ENCODE data around the gene NOTUM. TPM values are rescaled to one million over a fixed set of nuclear protein-coding genes. Genes with fewer than 3 reads are reported as not detected.

Gene NOTUM
- total and polyA plus RNA-seq, 2 of the 4 experiments (the other 2 are of a cell fraction), result 0.05 TPM; not detected in 1

DNA sequence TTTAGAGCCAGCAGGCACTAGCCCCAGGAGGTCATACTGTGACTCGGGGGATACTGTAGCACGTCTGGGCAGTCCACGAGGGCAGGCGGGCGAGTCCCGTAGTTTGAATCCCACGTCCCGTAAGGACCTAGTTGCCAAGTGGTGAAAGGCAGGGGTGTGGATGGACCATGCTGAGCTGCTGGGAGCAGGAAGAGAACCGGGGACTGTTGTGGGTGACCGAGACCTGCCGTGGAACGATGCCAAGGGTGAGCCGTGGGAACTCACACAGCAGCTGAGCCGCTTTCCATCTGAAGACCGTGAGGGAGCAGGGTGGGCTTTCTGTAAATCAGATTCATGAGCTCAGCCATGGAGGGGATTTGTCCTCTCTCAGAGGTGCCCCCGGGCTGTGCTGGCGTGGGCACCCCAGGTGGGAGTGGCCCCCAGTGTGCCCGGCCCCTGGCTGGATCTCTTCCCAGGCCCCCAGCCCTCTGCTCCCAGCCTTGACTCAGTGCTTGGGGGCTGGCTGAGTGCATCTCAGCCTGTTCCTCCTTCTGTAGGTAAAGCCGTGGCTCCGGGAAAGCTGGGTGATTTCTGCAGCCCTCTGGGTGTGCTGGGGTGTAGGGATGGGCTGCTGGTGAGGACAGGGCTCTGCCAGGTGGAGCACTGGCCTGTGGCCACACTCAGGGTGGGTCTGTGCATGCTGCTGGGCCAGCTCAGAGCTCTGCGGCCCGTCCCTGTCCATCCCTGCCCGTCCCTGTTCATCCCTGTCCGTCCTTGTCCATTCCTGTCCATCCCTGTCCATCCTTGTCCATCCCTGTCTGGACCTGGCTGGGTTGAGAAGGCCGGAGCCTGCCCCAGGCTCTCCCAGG lies 30.1 kb upstream of the NOTUM start:
- Histone ChIP-seq H3K4ac (ENCODE audit: low read depth, low read length) (0 out of 2 replicates have a peak overlapping the region, but pooled peaks have one; percentile 26), H2BK20ac (ENCODE audit: low read depth, low read length) (no peak overlapping the region), H2BK120ac (ENCODE audit: low read depth, low read length) (no peak overlapping the region), H4K91ac (ENCODE audit: insufficient read depth, low read depth, low read length) (no peak overlapping the region), H2AK5ac (ENCODE audit: low read depth, low read length) (peak overlapping the region; percentile 52), H4K8ac (ENCODE audit: low read depth in 2 of 2, low read length in 2 of 2) (peak overlapping the region in 1 of 2 experiments; percentile 13; a peak in 1 of 4 replicates), H3K9me1 (ENCODE audit: insufficient read depth, low read length) (no peaks in the 10 kb centered on the region), H3K4me2 (ENCODE audit: low read depth, low read length) (no peak overlapping the region), H3K14ac (replicated peaks; ENCODE audit: low read depth, low read length) (no peak overlapping the region), H3K56ac (ENCODE audit: extremely low read depth, insufficient read depth, low read length) (no peak overlapping the region), H2AFZ (replicated peaks; ENCODE audit: low read length, poor library complexity) (peak overlapping the region; percentile 24), H2AK9ac (replicated peaks; ENCODE audit: low read depth, low read length, poor library complexity) (peak overlapping the region; percentile 57), H4K20me1 (ENCODE audit: insufficient read depth, low read length) (peaks cover 6% of the 10 kb centered on the region), H3K23ac (ENCODE audit: low read depth, low read length) (no peak overlapping the region), H2BK5ac (ENCODE audit: low read depth, low read length, poor library complexity, severe bottlenecking) (no peak overlapping the region), H3K79me1 (ENCODE audit: low read depth in 1 of 2, low read length in 2 of 2) (peaks cover 9 to 30% of the 10 kb centered on the region in 2 experiments; a peak in 3 of 4 replicates), H3K36me3 (ENCODE audit: control insufficient read depth, insufficient read depth, low read length) (peaks cover 17% of the 10 kb centered on the region), H3K9me3 (ENCODE audit: control insufficient read depth, insufficient read depth, low read length) (no peaks in the 10 kb centered on the region), H3K18ac (ENCODE audit: low read depth, low read length) (no peak overlapping the region), H3K4me3 (ENCODE audit: insufficient read depth, low read depth, low read length) (no peak overlapping the region), H3K9ac (ENCODE audit: low read depth, low read length) (no peak overlapping the region), H3K27me3 (ENCODE audit: control insufficient read depth, insufficient read depth, low read length) (no peaks in the 10 kb centered on the region), H2BK15ac (ENCODE audit: low read depth, low read length) (no peak overlapping the region), H3K4me1 (ENCODE audit: control insufficient read depth, insufficient read depth, low read length) (peaks cover 13% of the 10 kb centered on the region), H3K27ac (ENCODE audit: insufficient read depth, low read length) (no peak overlapping the region), H4K5ac (ENCODE audit: low read depth, low read length) (no peak overlapping the region)
- ChIA-PET POLR2A (ENCODE audit: unreplicated experiment) (no interaction called here), CTCF (interaction anchor here (1.2 kb wide), 1 partner anchor 31 kb away, joined by 3 read pairs; no protein-coding TSS in a partner anchor)
- 89% methylated on average over 18 of the region's 25 CpGs; no CpG with 5 or more reads in 1 of the 2 experiments for WGBS, 2 experiments (ENCODE audit: extremely low coverage in 2 of 2, insufficient read length in 1 of 2)
- DNase-seq (no peak), ATAC-seq (ENCODE audit: low read depth) (no peak; the same call in none of the 2 replicates)
- BruUV-seq (replicated peaks), result no TSS peak
- dilution Hi-C loops (cut with HindIII; ENCODE audit: low sequenced_read_pairs, unreplicated experiment), result no loop called here
- intact Hi-C loops (cut with micrococcal nuclease), result loop anchor here (1.0 kb wide), 1 partner anchor 13 kb away; no protein-coding TSS in a partner anchor
- in situ Hi-C loops (cut with MboI; ENCODE audit: low sequenced_read_pairs), result no loop called here
- TF ChIP-seq RCOR1 (IDR thresholded peaks at IDR 0.05; ENCODE audit: insufficient replicate concordance, low read length), result no peak
- TF ChIP-seq FOS (IDR thresholded peaks at IDR 0.05; ENCODE audit: low read depth, low read length), result no peak
- no peak for TF ChIP-seq BHLHE40 (IDR thresholded peaks at IDR 0.05; ENCODE audit: low read depth, low read length)
- TF ChIP-seq, protein P1, sequence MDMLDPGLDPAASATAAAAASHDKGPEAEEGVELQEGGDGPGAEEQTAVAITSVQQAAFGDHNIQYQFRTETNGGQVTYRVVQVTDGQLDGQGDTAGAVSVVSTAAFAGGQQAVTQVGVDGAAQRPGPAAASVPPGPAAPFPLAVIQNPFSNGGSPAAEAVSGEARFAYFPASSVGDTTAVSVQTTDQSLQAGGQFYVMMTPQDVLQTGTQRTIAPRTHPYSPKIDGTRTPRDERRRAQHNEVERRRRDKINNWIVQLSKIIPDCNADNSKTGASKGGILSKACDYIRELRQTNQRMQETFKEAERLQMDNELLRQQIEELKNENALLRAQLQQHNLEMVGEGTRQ (IDR thresholded peaks at IDR 0.05; ENCODE audit: low read depth, low read length), result no peak
- TF ChIP-seq, protein P2, sequence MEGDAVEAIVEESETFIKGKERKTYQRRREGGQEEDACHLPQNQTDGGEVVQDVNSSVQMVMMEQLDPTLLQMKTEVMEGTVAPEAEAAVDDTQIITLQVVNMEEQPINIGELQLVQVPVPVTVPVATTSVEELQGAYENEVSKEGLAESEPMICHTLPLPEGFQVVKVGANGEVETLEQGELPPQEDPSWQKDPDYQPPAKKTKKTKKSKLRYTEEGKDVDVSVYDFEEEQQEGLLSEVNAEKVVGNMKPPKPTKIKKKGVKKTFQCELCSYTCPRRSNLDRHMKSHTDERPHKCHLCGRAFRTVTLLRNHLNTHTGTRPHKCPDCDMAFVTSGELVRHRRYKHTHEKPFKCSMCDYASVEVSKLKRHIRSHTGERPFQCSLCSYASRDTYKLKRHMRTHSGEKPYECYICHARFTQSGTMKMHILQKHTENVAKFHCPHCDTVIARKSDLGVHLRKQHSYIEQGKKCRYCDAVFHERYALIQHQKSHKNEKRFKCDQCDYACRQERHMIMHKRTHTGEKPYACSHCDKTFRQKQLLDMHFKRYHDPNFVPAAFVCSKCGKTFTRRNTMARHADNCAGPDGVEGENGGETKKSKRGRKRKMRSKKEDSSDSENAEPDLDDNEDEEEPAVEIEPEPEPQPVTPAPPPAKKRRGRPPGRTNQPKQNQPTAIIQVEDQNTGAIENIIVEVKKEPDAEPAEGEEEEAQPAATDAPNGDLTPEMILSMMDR (conservative IDR thresholded peaks at IDR 0.05; ENCODE audit: low read depth, low read length), result no peak
- TF ChIP-seq MAFK (IDR thresholded peaks at IDR 0.05; ENCODE audit: low read depth, low read length), result no peak
- TF ChIP-seq CEBPB (IDR thresholded peaks at IDR 0.05; ENCODE audit: low read depth, low read length), result no peak
- no peak for TF ChIP-seq CHD1 (IDR thresholded peaks at IDR 0.05; ENCODE audit: low read depth, low read length)
- no peak for TF ChIP-seq ELK1 (IDR thresholded peaks at IDR 0.05; ENCODE audit: borderline replicate concordance, low read depth, low read length)
- no peak for TF ChIP-seq RFX5 (IDR thresholded peaks at IDR 0.05; ENCODE audit: low read depth, low read length)
